Stimulated activated effector memory CD8-positive, alpha-beta T cell treated with anti-CD3 and anti-CD28 coated beads, Interleukin-12 subunit alpha, Interleukin-12 subunit beta, amount 100 ng/mL, for 72 hours (primary cell): ENCODE measurements around the gene CALML6.

Source experiments
- ATAC-seq: fragments of 150-1000 bp; cut with Tn5 transposase; 2 replicates; pipeline ENCODE4 v1.10.0; 2021
- DNase-seq, 2 donors: peaks; one replicate each; pipeline ENCODE4 v3.0.0; 2021 to 2022; ENCODE audit warnings: low spot score in 2 of 2
- H3K27ac Mint-ChIP-seq: one replicate; pipeline ENCODE4 v1.8.0; 2022; ENCODE audit warnings: mild to moderate bottlenecking, mixed read lengths
- H3K36me3 Mint-ChIP-seq: one replicate; pipeline ENCODE4 v1.8.0; 2022; ENCODE audit warnings: mild to moderate bottlenecking, mixed read lengths
- H3K4me1 Mint-ChIP-seq: one replicate; pipeline ENCODE4 v1.8.0; 2022; ENCODE audit warnings: mixed read lengths
- H3K4me3 Mint-ChIP-seq: one replicate; pipeline ENCODE4 v1.8.0; 2022; ENCODE audit warnings: mild to moderate bottlenecking, mixed read lengths
- H3K9me3 Mint-ChIP-seq: one replicate; pipeline ENCODE4 v1.8.0; 2022; ENCODE audit warnings: mixed read lengths

CALML6 gene

GRCh38 chr1:1938613-1939295 lies 23.7 kb downstream of the CALML6 start:
- no peak for DNase-seq
- Mint-ChIP-seq H3K9me3 (peaks cover 3% of the 10 kb centered on the region), H3K4me3 (no peak overlapping the region), H3K27ac (no peak overlapping the region), H3K36me3 (no peaks in the 10 kb centered on the region), H3K4me1 (peaks cover 9% of the 10 kb centered on the region)
- no peak for ATAC-seq

GRCh38 chr1:1939296-1940122 lies 24.4 kb downstream of the CALML6 start:
- H3K9me3 Mint-ChIP-seq = no peaks in the 10 kb centered on the region
- H3K4me3 Mint-ChIP-seq = no peak overlapping the region
- peaks cover 14% of the 10 kb centered on the region for H3K4me1 Mint-ChIP-seq
- no peak overlapping the region for H3K27ac Mint-ChIP-seq
- H3K36me3 Mint-ChIP-seq = no peaks in the 10 kb centered on the region
- no peak for DNase-seq
- ATAC-seq = no peak

GRCh38 chr1:1940123-1940425 lies 25.0 kb downstream of the CALML6 start:
- Mint-ChIP-seq H3K4me1 (peaks cover 8% of the 10 kb centered on the region), H3K36me3 (no peaks in the 10 kb centered on the region), H3K4me3 (no peak overlapping the region), H3K27ac (no peak overlapping the region), H3K9me3 (no peaks in the 10 kb centered on the region)
- ATAC-seq (no peak), DNase-seq (no peak)

- H3K27ac Mint-ChIP-seq = no peak overlapping the region
- no peak for ATAC-seq
- H3K4me3 Mint-ChIP-seq = no peak overlapping the region
Measured at GRCh38 chr1:1941211-1941841, 26.3 kb downstream of the CALML6 start.

GRCh38 chr1:1941868-1942752 lies 27.1 kb downstream of the CALML6 start:
- H3K9me3 Mint-ChIP-seq = no peaks in the 10 kb centered on the region
- peaks cover 8% of the 10 kb centered on the region for H3K4me1 Mint-ChIP-seq
- no peak overlapping the region for H3K27ac Mint-ChIP-seq
- no peaks in the 10 kb centered on the region for H3K36me3 Mint-ChIP-seq
- DNase-seq (no peak), ATAC-seq (no peak)
- H3K4me3 Mint-ChIP-seq = no peak overlapping the region

More at GRCh38 chr1:1941211-1941841, 26.3 kb downstream of the CALML6 start:
- H3K4me1 Mint-ChIP-seq = peaks cover 8% of the 10 kb centered on the region
- no peaks in the 10 kb centered on the region for H3K36me3 Mint-ChIP-seq
- H3K9me3 Mint-ChIP-seq = no peaks in the 10 kb centered on the region
- DNase-seq = no peak

- H3K27ac Mint-ChIP-seq = no peak overlapping the region
- ATAC-seq (no peak), DNase-seq (no peak)
- H3K36me3 Mint-ChIP-seq = no peaks in the 10 kb centered on the region
- H3K4me1 Mint-ChIP-seq = peaks cover 8% of the 10 kb centered on the region
- no peak overlapping the region for H3K4me3 Mint-ChIP-seq
- no peaks in the 10 kb centered on the region for H3K9me3 Mint-ChIP-seq
Measured at GRCh38 chr1:1942753-1943656, 27.9 kb downstream of the CALML6 start.

GRCh38 chr1:1943834-1944570 lies 28.9 kb downstream of the CALML6 start:
- Mint-ChIP-seq H3K4me3 (peak overlapping the region; percentile 13), H3K27ac (no peak overlapping the region), H3K9me3 (no peaks in the 10 kb centered on the region), H3K4me1 (peaks cover 8% of the 10 kb centered on the region), H3K36me3 (no peaks in the 10 kb centered on the region)
- peak; percentile 38 to 77 for DNase-seq
- ATAC-seq = peak; percentile 77

- peaks cover 8% of the 10 kb centered on the region for H3K4me1 Mint-ChIP-seq
- DNase-seq = no peak
- H3K36me3 Mint-ChIP-seq = no peaks in the 10 kb centered on the region
- ATAC-seq = no peak
- no peak overlapping the region for H3K27ac Mint-ChIP-seq
- H3K9me3 Mint-ChIP-seq = no peaks in the 10 kb centered on the region
- no peak overlapping the region for H3K4me3 Mint-ChIP-seq
Measured at GRCh38 chr1:1945782-1946393, 30.8 kb downstream of the CALML6 start.

- Mint-ChIP-seq H3K4me3 (no peak overlapping the region), H3K36me3 (no peaks in the 10 kb centered on the region), H3K9me3 (no peaks in the 10 kb centered on the region), H3K4me1 (peaks cover 8% of the 10 kb centered on the region), H3K27ac (no peak overlapping the region)
- DNase-seq (no peak), ATAC-seq (no peak)
Measured at GRCh38 chr1:1946540-1946939, 31.5 kb downstream of the CALML6 start.

- no peak overlapping the region for H3K27ac Mint-ChIP-seq
- DNase-seq (no peak), ATAC-seq (no peak)
- no peaks in the 10 kb centered on the region for H3K36me3 Mint-ChIP-seq
- H3K4me1 Mint-ChIP-seq = peaks cover 8% of the 10 kb centered on the region
- H3K4me3 Mint-ChIP-seq = no peak overlapping the region
- no peaks in the 10 kb centered on the region for H3K9me3 Mint-ChIP-seq
Measured at GRCh38 chr1:1947493-1947892, 32.4 kb downstream of the CALML6 start.

- no peak for DNase-seq
- no peak for ATAC-seq
- no peak overlapping the region for H3K4me3 Mint-ChIP-seq
- H3K4me1 Mint-ChIP-seq = peaks cover 6% of the 10 kb centered on the region
- H3K27ac Mint-ChIP-seq = no peak overlapping the region
- no peaks in the 10 kb centered on the region for H3K36me3 Mint-ChIP-seq
- no peaks in the 10 kb centered on the region for H3K9me3 Mint-ChIP-seq
Measured at GRCh38 chr1:1948783-1949182, 33.7 kb downstream of the CALML6 start.

- ATAC-seq = no peak
- Mint-ChIP-seq H3K4me1 (peaks cover 10% of the 10 kb centered on the region), H3K9me3 (peaks cover 2% of the 10 kb centered on the region), H3K4me3 (no peak overlapping the region), H3K27ac (no peak overlapping the region), H3K36me3 (no peaks in the 10 kb centered on the region)
- no peak for DNase-seq
Measured at GRCh38 chr1:1950940-1951339, 35.9 kb downstream of the CALML6 start.

GRCh38 chr1:1954015-1954414 lies 39.0 kb downstream of the CALML6 start:
- DNase-seq = no peak
- Mint-ChIP-seq H3K36me3 (no peaks in the 10 kb centered on the region), H3K4me1 (peaks cover 12% of the 10 kb centered on the region), H3K9me3 (peaks cover 2% of the 10 kb centered on the region), H3K4me3 (no peak overlapping the region), H3K27ac (no peak overlapping the region)
- no peak for ATAC-seq
